BJ (cell line): ENCODE data around the gene POMGNT2. TPM values are rescaled to one million over a fixed set of nuclear protein-coding genes. Genes with fewer than 3 reads are reported as not detected.
A peak's percentile ranks its signal among the peaks of the same experiment; 100 is the strongest.

Experiments
- CTCF ChIA-PET: fragments of 350-600 bp; formaldehyde crosslinking; extraction: SDS; loops from one replicate; lab custom pipeline; 2021; ENCODE audit warnings: antibody characterized with exemption, inconsistent platforms; lab: Yijun Ruan, JAX
- POLR2A ChIA-PET: fragments of 300-600 bp; sonication (Branson Sonifier 250); formaldehyde crosslinking; extraction: SDS; loops from one replicate; lab custom pipeline; 2021; ENCODE audit warnings: antibody characterized with exemption; lab: Charles Lee
- DNase-seq: peaks from one replicate; pipeline ENCODE4 v3.0.0-alpha.2; 2011; ENCODE audit warnings: low read depth
- H3K27me3 ChIP-seq: 2 replicates; pipeline ENCODE4 v1.6.0; 2011; ENCODE audit warnings: low read length; ENCODE audit not compliant: control insufficient read depth, insufficient read depth
- H3K36me3 ChIP-seq: 2 replicates; pipeline ENCODE4 v1.5.1; 2011; ENCODE audit warnings: low read length; ENCODE audit not compliant: control insufficient read depth, insufficient read depth
- H3K4me3 ChIP-seq: 2 replicates; pipeline ENCODE4 v1.5.1; 2011; ENCODE audit warnings: low read depth, mild to moderate bottlenecking, control low read depth, low read length
- polyA plus RNA-seq: library from polyadenylated mRNA; depleted of rRNA; stranded (reverse); fragments of >200 nt; gene quantifications from 2 replicates; pipeline ENCODE4 v1.2.3, GENCODE V29; 2011
- TF ChIP-seq, protein P1 (sequence below): IDR thresholded peaks from 2 replicates; pipeline ENCODE4 v1.5.1; 2011; ENCODE audit warnings: low read depth, mild to moderate bottlenecking, control low read depth, inconsistent platforms, low read length, moderate library complexity; ENCODE audit not compliant: insufficient read depth

The POMGNT2 gene
- polyA plus RNA-seq, 1 experiment: 20.0 TPM

DNA sequence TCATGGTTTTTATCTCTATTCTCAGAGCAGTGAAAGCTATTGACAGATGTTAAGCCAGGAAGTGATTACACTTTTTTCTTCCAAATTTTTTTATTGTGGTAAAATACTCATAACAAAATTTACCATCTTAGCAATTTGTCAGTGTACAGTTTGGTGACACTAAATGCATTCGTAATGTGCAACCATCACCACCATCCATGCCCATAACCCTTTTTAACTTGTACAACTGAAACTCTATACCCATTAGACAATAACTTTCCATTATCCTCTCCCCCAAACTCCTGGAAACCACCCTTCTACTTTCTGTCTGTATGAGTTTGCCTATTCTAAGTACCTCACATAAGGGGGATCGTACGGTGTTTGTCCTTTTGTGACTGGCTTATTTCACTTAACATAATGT is 15.1 kb upstream of the POMGNT2 start:
- CTCF ChIA-PET: interaction anchor here (0.9 kb wide), 1 partner anchor 16 kb away, joined by 3 read pairs; no protein-coding TSS in a partner anchor
- Histone ChIP-seq H3K27me3 (no peaks in the 10 kb centered on the region; the same call in 1 of the 2 replicates), H3K4me3 (no peak overlapping the region), H3K36me3 (no peaks in the 10 kb centered on the region)
- POLR2A ChIA-PET: no interaction called here
- TF ChIP-seq, protein P1, sequence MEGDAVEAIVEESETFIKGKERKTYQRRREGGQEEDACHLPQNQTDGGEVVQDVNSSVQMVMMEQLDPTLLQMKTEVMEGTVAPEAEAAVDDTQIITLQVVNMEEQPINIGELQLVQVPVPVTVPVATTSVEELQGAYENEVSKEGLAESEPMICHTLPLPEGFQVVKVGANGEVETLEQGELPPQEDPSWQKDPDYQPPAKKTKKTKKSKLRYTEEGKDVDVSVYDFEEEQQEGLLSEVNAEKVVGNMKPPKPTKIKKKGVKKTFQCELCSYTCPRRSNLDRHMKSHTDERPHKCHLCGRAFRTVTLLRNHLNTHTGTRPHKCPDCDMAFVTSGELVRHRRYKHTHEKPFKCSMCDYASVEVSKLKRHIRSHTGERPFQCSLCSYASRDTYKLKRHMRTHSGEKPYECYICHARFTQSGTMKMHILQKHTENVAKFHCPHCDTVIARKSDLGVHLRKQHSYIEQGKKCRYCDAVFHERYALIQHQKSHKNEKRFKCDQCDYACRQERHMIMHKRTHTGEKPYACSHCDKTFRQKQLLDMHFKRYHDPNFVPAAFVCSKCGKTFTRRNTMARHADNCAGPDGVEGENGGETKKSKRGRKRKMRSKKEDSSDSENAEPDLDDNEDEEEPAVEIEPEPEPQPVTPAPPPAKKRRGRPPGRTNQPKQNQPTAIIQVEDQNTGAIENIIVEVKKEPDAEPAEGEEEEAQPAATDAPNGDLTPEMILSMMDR: no peak
- DNase-seq: no peak

DNA sequence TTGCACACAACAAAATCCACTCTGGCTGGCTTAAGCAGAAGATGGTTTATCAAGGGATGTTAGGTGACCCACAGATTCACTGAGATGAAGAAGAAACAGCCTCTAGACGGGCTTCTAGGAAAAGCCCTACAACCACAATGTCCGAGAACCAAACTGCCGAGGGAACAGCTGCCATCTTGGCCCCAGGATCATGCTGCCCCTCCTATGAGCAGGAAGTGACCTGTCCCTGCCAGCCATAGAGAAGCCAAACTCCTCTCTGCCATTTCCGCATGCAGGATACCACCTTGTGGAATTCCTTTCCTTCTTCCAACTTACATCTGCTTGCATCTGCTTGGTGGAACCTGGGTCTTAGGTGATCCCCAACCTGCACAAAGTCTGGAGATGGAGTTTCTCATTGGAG is 11.4 kb upstream of the POMGNT2 start:
- ChIA-PET POLR2A (no interaction called here), CTCF (no interaction called here)
- Histone ChIP-seq H3K36me3 (no peaks in the 10 kb centered on the region), H3K4me3 (no peak overlapping the region), H3K27me3 (no peaks in the 10 kb centered on the region)
- no peak for DNase-seq
- TF ChIP-seq, protein P1: no peak

DNA sequence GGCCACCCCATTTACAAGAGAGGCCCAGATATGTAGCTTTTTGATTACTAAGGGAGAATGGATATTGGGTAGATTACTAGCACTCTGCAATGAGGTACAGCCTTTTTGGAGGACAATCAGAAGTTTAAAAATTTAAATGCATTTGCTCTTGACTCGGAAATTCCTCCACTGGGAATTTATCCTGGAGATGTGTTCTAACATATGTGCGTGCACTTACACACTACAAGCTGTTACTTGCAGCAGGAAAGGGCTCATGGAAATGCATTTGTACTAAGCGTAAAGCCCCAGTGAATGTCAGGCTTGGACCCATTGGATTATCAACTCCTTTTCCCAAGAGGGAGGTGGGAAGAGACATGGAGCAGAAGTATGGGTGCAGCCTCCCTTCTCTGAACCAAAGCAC is 7.8 kb upstream of the POMGNT2 start:
- no peak overlapping the region for H3K4me3 ChIP-seq
- no peak for DNase-seq
- H3K36me3 ChIP-seq: no peaks in the 10 kb centered on the region
- TF ChIP-seq, protein P1: no peak
- peaks cover 2% of the 10 kb centered on the region; the same call in 1 of the 2 replicates for H3K27me3 ChIP-seq
- ChIA-PET CTCF (no interaction called here), POLR2A (no interaction called here)

DNA sequence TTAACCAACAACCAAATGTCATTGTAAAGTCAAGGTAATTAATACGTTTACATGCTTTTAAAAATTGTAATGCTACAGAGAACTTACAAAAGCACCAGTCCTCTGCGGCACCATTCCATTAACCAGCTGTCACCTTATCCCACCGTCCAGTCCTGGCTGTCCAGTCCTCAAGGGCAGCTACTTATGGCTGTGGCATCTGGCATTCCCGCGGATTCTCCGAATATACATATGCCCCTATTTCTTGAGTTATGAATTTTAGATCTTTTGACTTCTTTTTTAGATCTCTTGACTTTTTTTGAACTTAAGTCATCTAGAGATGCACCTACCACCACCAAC is 382 bp upstream of the POMGNT2 start:
- Histone ChIP-seq H3K27me3 (peaks cover 2% of the 10 kb centered on the region; the same call in 1 of the 2 replicates), H3K4me3 (peak overlapping the region; percentile 21; the same call in 1 of the 2 replicates), H3K36me3 (no peaks in the 10 kb centered on the region)
- CTCF ChIA-PET: no interaction called here
- DNase-seq: no peak
- TF ChIP-seq, protein P1: no peak
- POLR2A ChIA-PET: interaction anchor here (0.6 kb wide), 1 partner anchor 182 kb away, joined by 4 read pairs; no protein-coding TSS in a partner anchor

DNA sequence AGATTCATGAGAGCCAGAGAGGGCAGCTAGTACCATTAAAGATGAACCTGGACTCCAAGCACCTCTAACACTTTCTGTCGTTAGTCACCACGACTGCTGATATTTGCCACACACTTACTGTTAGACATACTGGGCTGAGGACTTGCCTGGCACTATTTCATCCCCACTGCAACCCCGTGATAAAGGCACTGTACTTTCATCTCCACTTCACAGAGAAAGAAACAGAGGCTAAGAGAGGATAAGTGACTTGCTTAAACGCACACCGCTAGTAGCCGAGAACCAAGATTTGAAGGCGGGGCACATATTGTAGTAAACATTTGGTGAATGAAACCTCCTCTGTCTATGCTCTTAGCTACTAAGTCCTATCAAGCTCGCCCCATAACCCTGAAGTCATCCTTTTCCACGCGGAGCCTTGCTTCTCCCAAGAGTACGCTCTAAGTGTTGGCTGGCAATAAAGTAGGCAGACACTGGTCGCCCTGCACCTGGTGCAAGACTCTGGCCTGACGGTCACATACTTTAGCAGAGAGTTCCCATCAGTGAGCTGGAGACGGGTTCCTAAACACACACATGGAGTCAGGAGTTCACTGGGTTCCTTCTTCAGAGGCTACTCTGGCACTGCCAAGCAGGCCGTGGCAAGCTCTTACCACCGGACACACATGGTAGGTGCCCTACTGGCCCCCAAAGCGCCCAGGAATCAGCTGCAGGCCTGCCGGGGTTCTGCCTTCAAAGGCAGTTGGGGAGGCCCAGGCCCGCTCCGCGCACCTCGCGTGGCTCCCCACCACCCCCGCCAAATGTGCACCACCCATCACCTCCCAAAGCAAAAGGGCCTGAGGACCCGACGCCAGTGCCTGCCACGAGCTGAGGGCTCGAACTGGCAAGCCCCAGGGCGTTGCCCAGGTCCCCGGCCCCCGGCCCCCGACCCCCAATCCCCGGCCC is 951 bp downstream of the POMGNT2 start:
- H3K27me3 ChIP-seq: peaks cover 2% of the 10 kb centered on the region; the same call in 1 of the 2 replicates
- H3K4me3 ChIP-seq: peak overlapping the region; percentile 86
- no peak for DNase-seq
- POLR2A ChIA-PET: no interaction called here
- TF ChIP-seq, protein P1: no peak
- no peaks in the 10 kb centered on the region for H3K36me3 ChIP-seq
- CTCF ChIA-PET: interaction anchor here (0.9 kb wide), 1 partner anchor 8 kb away, joined by 5 read pairs; no protein-coding TSS in a partner anchor
